D721Med (cell line): Measurements from ENCODE around the gene CFTR.
"Not testable (repeated sequence)": the region's sequence is repeated elsewhere in the genome, so short reads cannot be mapped to it uniquely, and the experiment has no call there.

Experiments used
- DNase-seq: peaks from one replicate; pipeline ENCODE4 v3.0.0; 2011; ENCODE audit warnings: low spot score; ENCODE audit not compliant: insufficient read length
- FAIRE-seq: peaks from 2 replicates; lab custom pipeline; 2011; peaks lifted over from hg19 to GRCh38; lab: Jason Lieb, UNC
- TF ChIP-seq, protein P1 (sequence below): IDR thresholded peaks from 2 replicates; pipeline ENCODE4 v1.5.1; 2012; ENCODE audit warnings: mild to moderate bottlenecking, control low read depth; ENCODE audit not compliant: insufficient read depth; ENCODE audit errors: missing control alignments

The CFTR gene

DNA sequence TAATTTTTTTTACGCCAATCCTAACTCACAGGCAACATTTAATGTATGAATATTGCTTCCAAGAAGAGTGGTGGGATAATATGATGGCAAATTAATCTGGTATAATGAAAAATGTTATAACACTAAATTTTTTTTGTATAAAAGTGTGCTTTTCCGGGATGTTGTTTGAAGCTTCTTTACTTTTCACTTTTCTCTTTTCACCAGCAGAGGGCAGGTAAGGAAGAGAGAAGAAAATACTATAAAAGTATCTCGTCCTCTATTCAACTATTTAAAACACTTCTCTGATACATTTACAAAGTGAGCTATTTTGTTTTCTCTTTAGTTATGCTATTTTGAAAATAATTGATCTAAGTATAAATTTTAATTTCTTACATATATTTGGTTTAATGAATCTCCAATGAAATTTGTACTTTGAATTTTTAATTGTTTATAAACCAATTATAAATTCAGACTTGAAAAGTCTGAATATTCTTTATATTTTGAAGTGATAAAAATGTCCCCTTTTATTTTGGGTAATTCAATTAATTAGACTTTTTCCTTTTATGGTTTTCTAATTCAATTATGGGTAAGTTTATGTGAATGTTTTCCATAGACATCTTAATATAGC, 20.7 kb upstream of the CFTR start:
- TF ChIP-seq, protein P1, sequence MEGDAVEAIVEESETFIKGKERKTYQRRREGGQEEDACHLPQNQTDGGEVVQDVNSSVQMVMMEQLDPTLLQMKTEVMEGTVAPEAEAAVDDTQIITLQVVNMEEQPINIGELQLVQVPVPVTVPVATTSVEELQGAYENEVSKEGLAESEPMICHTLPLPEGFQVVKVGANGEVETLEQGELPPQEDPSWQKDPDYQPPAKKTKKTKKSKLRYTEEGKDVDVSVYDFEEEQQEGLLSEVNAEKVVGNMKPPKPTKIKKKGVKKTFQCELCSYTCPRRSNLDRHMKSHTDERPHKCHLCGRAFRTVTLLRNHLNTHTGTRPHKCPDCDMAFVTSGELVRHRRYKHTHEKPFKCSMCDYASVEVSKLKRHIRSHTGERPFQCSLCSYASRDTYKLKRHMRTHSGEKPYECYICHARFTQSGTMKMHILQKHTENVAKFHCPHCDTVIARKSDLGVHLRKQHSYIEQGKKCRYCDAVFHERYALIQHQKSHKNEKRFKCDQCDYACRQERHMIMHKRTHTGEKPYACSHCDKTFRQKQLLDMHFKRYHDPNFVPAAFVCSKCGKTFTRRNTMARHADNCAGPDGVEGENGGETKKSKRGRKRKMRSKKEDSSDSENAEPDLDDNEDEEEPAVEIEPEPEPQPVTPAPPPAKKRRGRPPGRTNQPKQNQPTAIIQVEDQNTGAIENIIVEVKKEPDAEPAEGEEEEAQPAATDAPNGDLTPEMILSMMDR = peak; percentile 57
- DNase-seq (no peak), FAIRE-seq (no peak)

DNA sequence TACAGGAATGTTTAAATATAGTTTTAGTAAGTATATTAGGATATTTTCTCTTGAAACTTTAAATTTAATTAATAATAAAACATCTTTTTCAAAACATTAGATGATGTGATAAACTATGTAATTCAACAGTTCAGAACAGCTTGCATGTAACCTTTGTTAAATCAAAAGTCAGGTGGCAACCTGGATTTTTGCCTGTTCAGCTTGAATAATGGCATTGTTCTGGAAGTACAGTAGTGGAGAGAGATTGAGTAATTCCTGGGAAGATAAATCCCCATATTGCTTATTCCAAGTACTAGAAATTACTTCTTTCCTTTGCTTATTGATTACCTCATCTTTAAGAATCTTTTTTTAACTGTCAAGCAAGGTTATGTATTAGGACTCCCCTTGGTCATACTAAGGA, 20.1 kb upstream of the CFTR start:
- FAIRE-seq = no peak
- TF ChIP-seq, protein P1 = no peak
- no peak for DNase-seq

DNA sequence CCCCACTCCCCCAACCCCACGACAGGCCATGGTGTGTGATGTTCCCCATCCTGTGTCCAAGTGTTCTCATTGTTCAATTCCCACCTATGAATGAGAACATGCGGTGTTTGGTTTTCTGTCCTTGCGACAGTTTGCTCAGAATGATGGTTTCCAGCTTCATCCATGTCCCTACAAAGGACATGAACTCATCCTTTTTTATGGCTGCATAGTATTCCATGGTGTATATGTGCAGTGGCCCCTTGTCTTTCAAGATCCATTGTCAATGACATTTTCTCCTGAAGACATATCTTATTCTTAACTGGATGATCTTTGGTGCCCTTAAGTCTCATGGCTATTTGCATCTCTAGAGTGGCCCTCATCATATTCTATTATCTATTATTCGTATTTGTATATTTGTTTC, 19.0 kb upstream of the CFTR start:
- DNase-seq, FAIRE-seq: not testable (repeated sequence)

DNA sequence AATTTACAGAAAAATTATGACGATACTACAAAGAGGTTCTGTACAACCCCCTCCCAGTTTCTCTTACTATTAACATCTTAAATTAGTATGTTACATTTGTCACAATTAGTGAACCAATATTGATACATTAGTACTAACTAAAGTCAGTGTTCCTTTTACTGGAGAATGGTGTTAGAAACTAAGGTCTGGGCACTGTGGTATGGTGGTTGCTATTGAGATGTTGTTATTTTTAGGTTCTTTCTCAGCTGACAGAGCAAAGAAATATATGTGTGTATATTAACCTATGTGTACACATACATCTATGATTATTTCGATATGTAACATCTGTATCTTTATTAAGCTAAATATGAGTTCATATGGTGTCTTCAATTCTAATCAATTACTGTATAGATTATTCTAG, 11.7 kb upstream of the CFTR start:
- FAIRE-seq = no peak
- TF ChIP-seq, protein P1 = no peak

DNA sequence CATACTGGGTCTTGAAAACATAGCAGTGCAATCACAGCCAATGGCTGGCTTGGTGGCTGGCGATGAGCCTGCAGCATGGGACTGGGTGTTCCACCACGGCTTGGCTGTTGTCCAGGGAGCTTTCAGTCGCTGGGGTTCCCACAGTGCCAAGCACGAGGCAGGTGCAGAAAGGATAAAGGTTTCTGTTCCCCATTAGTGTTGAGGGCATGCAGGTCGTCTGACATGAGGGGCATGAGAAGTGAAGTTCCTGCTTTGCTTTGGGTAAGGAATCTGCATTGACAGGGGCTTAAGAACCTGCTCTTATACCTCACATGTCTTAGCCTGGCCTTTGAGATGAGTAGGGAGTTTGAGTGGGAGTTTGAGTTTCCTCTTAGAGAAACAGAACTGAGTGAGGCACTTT, 9.0 kb upstream of the CFTR start:
- FAIRE-seq (no peak), DNase-seq (no peak)
- TF ChIP-seq, protein P1 = no peak

More for the DNA sequence above, 11.7 kb upstream of the CFTR start:
- no peak for DNase-seq

DNA sequence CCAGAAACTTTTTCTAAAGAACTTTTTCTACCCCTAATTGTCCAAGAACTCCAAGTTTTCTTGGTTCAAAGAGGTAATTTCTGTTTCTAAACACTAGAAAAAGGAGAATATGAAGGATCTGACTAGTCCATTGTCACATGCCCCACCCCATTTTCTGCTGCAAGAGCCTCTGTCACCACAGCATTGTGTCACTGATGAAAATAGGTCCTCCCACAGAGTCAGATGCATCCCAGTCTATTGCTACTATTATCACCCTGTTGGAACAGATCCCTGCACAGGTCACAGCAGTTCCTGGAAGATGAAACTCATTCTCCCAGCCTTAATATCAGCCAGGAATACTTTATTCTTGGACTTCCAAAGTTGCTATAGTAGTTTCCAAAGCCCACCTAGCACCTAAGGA, 7.5 kb upstream of the CFTR start:
- FAIRE-seq (no peak), DNase-seq (no peak)
- TF ChIP-seq, protein P1 = no peak

DNA sequence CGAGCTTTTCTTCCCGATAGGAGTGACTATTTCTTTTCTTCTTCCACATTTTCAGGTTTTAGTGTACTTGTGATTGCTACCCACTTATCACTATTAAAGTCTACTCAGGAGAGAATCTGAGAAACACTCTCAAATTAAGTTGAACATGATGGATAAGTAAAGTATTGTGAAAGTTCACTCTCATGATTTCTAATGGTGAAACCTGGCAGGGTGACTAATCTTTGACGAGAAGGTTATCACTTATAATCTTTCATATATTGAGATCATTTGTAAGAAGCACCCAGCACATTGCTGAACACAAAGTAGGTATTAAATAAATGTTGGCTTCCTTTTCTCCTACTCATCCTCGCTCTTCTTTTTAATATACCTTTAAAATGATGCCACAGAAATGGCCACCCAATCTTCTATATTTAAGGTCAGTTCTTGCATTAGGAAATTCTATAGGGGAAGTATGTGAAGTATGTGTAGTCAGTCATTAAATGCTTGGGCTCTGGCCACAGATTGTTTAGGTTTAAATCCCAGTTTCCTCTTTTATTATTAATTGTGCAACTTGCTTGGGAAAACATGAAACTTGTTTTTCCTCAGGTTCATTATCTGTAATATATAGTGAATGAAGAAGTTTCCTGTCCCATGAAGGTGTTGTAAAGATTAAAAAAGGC, 3.1 kb upstream of the CFTR start:
- FAIRE-seq = no peak
- no peak for DNase-seq
- TF ChIP-seq, protein P1 = no peak
